Naive thymus-derived CD4-positive, alpha-beta T cell (primary cell): ENCODE results near the gene SNAP25. TPM values are rescaled to one million over a fixed set of nuclear protein-coding genes. Genes with fewer than 3 reads are reported as not detected.

Experiments
- ATAC-seq: fragments of 150-1000 bp; cut with Tn5 transposase; 2 replicates; pipeline ENCODE4 v1.10.0; 2021; ENCODE audit warnings: mild to moderate bottlenecking, moderate library complexity
- CTCF ChIA-PET: fragments of 350-600 bp; sonication (Branson Sonifier 250); formaldehyde crosslinking; loops from one replicate; lab custom pipeline; 2021; ENCODE audit warnings: antibody characterized with exemption; lab: Charles Lee
- POLR2A ChIA-PET: fragments of 350-600 bp; sonication (Branson Sonifier 250); formaldehyde crosslinking; loops from one replicate; lab custom pipeline; 2021; ENCODE audit warnings: antibody characterized with exemption, inconsistent platforms; lab: Charles Lee
- DNase-seq, 9 donors: peaks; one replicate each; pipeline versions ENCODE4 v3.0.0 to v3.0.0-alpha.2; 2020 to 2022; ENCODE audit warnings: mixed read lengths in 1 of 9
- H3K27ac ChIP-seq: one replicate; pipeline ENCODE4 v1.7.0; 2013; ENCODE audit warnings: mild to moderate bottlenecking, low read depth, low read length, moderate library complexity
- H3K27me3 ChIP-seq, 2 donors: one replicate each; pipeline ENCODE4 v1.7.0; 2013; ENCODE audit warnings: low read length in 2 of 2, mild to moderate bottlenecking in 2 of 2, moderate library complexity in 2 of 2; ENCODE audit not compliant: control insufficient read depth in 2 of 2, insufficient read depth in 2 of 2
- H3K36me3 ChIP-seq, 3 experiments: 1 replicate in 2 of 3; 2 replicates in 1 of 3; pipeline ENCODE4 v1.7.0; 2013; ENCODE audit warnings: low read length in 3 of 3, mild to moderate bottlenecking in 3 of 3, moderate library complexity in 1 of 3; ENCODE audit not compliant: insufficient read depth in 3 of 3, control insufficient read depth in 2 of 3
- H3K4me1 ChIP-seq, 2 donors: one replicate each; pipeline ENCODE4 v1.7.0; 2013; ENCODE audit warnings: low read length in 2 of 2, mild to moderate bottlenecking in 2 of 2, moderate library complexity in 1 of 2; ENCODE audit not compliant: control insufficient read depth in 2 of 2, insufficient read depth in 2 of 2
- H3K4me3 ChIP-seq: 2 replicates; pipeline ENCODE4 v1.7.0; 2013; ENCODE audit warnings: mild to moderate bottlenecking, low read length
- H3K9me3 ChIP-seq, 3 experiments: 1 replicate in 2 of 3; 2 replicates in 1 of 3; pipeline ENCODE4 v1.7.0; 2013; ENCODE audit warnings: low read length in 3 of 3; ENCODE audit not compliant: control insufficient read depth in 2 of 3
- H3K27ac Mint-ChIP-seq, 9 donors: one replicate each; pipeline ENCODE4 v1.8.0; 2020 to 2022; ENCODE audit warnings: mixed read lengths in 9 of 9, mild to moderate bottlenecking in 8 of 9, moderate library complexity in 5 of 9, inconsistent platforms in 2 of 9
- H3K27me3 Mint-ChIP-seq, 5 donors: one replicate each; pipeline ENCODE4 v1.8.0; 2021 to 2022; ENCODE audit warnings: mixed read lengths in 5 of 5, mild to moderate bottlenecking in 1 of 5
- H3K36me3 Mint-ChIP-seq, 5 donors: one replicate each; pipeline ENCODE4 v1.8.0; 2020 to 2022; ENCODE audit warnings: mixed read lengths in 5 of 5, mild to moderate bottlenecking in 3 of 5, inconsistent platforms in 1 of 5
- H3K4me1 Mint-ChIP-seq, 7 donors: one replicate each; pipeline ENCODE4 v1.8.0; 2020 to 2022; ENCODE audit warnings: mixed read lengths in 7 of 7, mild to moderate bottlenecking in 3 of 7, inconsistent platforms in 1 of 7
- H3K4me3 Mint-ChIP-seq, 10 donors: one replicate each; pipeline ENCODE4 v1.8.0; 2020 to 2022; ENCODE audit warnings: mild to moderate bottlenecking in 10 of 10, mixed read lengths in 10 of 10, moderate library complexity in 6 of 10, inconsistent platforms in 2 of 10
- H3K9me3 Mint-ChIP-seq, 11 donors: one replicate each; pipeline ENCODE4 v1.8.0; 2020 to 2022; ENCODE audit warnings: mixed read lengths in 11 of 11, mild to moderate bottlenecking in 4 of 11, inconsistent platforms in 1 of 11, moderate library complexity in 1 of 11
- intact Hi-C, 2 donors: fragments of 100-400 bp; cut with micrococcal nuclease; formaldehyde crosslinking; loops; one replicate each; pipeline ENCODE4 v1.15.1; 2023
- polyA plus RNA-seq, 2 donors: library from polyadenylated mRNA; unstranded; fragments of 300-500 nt; fragmentation: Illumina TruSeq; gene quantifications; one replicate each; pipeline ENCODE4 v1.2.3, GENCODE V29; 2021
- total RNA-seq, 6 experiments: library from RNA in 5 of 6; stranded (reverse) in 5 of 6; gene quantifications; 1 replicate in 5 of 6; 2 replicates in 1 of 6; pipeline ENCODE4 v1.2.3 and lab custom pipeline; 2021 to 2026

SNAP25 gene
- total and polyA plus RNA-seq, 7 experiments from 2014 or later = 0.11 to 0.39 TPM; not detected in 5

- H3K36me3 ChIP-seq = no peaks in the 10 kb centered on the region
- no peak overlapping the region for H3K27ac ChIP-seq
- H3K27me3 ChIP-seq = no peaks in the 10 kb centered on the region
- peaks cover 10 to 33% (median 28%) of the 10 kb centered on the region in 5 donors for H3K27me3 Mint-ChIP-seq
- POLR2A ChIA-PET = no interaction called here
- no peaks in the 10 kb centered on the region for H3K9me3 ChIP-seq
- H3K4me1 Mint-ChIP-seq = peaks cover 0 to 2% (median 0%) of the 10 kb centered on the region in 7 donors
- CTCF ChIA-PET = no interaction called here
- intact Hi-C loops = loop anchor here in 1 of 2 donors (5.0 kb wide), 1 partner anchor 112 kb away; no protein-coding TSS in a partner anchor
- DNase-seq (no peak), ATAC-seq (no peak)
- H3K4me3 ChIP-seq = no peak overlapping the region
- no peak overlapping the region for H3K4me3 Mint-ChIP-seq
- H3K4me1 ChIP-seq = no peaks in the 10 kb centered on the region
- H3K36me3 Mint-ChIP-seq = peaks cover 0 to 4% (median 0%) of the 10 kb centered on the region in 5 donors
- H3K27ac Mint-ChIP-seq = no peak overlapping the region
- peaks cover 3 to 20% (median 10%) of the 10 kb centered on the region in 11 donors for H3K9me3 Mint-ChIP-seq
Observed at GRCh38 chr20:10315138-10315537, 96.5 kb downstream of the SNAP25 start.

DNA sequence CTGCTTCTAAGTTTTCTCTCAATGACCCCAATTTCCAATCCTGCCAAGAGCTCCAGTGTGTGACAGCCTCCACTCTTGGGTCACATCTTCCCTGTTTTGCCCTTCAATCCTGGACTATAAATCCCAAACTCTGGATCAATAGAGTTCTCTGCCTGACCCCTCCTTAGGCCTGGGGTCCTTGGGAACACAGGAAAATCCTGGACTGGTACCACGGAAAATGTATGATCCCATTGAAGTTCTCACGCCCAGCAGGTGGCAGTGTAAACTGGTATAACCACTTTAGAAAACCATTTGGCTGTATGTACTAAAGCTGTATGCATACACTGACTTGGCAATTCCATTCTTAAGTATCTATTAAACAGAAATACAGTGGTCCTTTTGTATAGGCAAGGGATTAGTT is 98.0 kb downstream of the SNAP25 start:
- ATAC-seq = no peak
- no peak overlapping the region for H3K4me3 Mint-ChIP-seq
- Histone ChIP-seq H3K4me3 (no peak overlapping the region), H3K27ac (no peak overlapping the region), H3K9me3 (no peaks in the 10 kb centered on the region), H3K4me1 (no peaks in the 10 kb centered on the region), H3K27me3 (no peaks in the 10 kb centered on the region), H3K36me3 (no peaks in the 10 kb centered on the region)
- peaks cover 0 to 2% (median 0%) of the 10 kb centered on the region in 7 donors for H3K4me1 Mint-ChIP-seq
- peaks cover 9 to 33% (median 28%) of the 10 kb centered on the region in 5 donors for H3K27me3 Mint-ChIP-seq
- no peak for DNase-seq
- intact Hi-C loops = loop anchor here in 1 of 2 donors (5.0 kb wide), 1 partner anchor 111 kb away; no protein-coding TSS in a partner anchor
- ChIA-PET CTCF (no interaction called here), POLR2A (no interaction called here)
- H3K27ac Mint-ChIP-seq = no peak overlapping the region
- H3K9me3 Mint-ChIP-seq = peaks cover 3 to 20% (median 11%) of the 10 kb centered on the region in 11 donors
- peaks cover 0 to 4% (median 0%) of the 10 kb centered on the region in 5 donors for H3K36me3 Mint-ChIP-seq

GRCh38 chr20:10318291-10319024 is 99.8 kb downstream of the SNAP25 start:
- POLR2A ChIA-PET = no interaction called here
- Histone ChIP-seq H3K4me1 (no peaks in the 10 kb centered on the region), H3K9me3 (no peaks in the 10 kb centered on the region), H3K36me3 (no peaks in the 10 kb centered on the region), H3K27ac (no peak overlapping the region), H3K4me3 (no peak overlapping the region), H3K27me3 (no peaks in the 10 kb centered on the region)
- no peak overlapping the region for H3K27ac Mint-ChIP-seq
- peaks cover 9 to 35% (median 23%) of the 10 kb centered on the region in 5 donors for H3K27me3 Mint-ChIP-seq
- intact Hi-C loops = loop anchor here in 1 of 2 donors (5.0 kb wide), 1 partner anchor 109 kb away; no protein-coding TSS in a partner anchor
- CTCF ChIA-PET = no interaction called here
- no peak overlapping the region for H3K4me3 Mint-ChIP-seq
- ATAC-seq (no peak), DNase-seq (no peak)
- peaks cover 3 to 16% (median 11%) of the 10 kb centered on the region in 11 donors for H3K9me3 Mint-ChIP-seq
- peaks cover 0 to 2% (median 0%) of the 10 kb centered on the region in 5 donors for H3K36me3 Mint-ChIP-seq
- H3K4me1 Mint-ChIP-seq = peaks cover 0 to 2% (median 0%) of the 10 kb centered on the region in 7 donors

DNA sequence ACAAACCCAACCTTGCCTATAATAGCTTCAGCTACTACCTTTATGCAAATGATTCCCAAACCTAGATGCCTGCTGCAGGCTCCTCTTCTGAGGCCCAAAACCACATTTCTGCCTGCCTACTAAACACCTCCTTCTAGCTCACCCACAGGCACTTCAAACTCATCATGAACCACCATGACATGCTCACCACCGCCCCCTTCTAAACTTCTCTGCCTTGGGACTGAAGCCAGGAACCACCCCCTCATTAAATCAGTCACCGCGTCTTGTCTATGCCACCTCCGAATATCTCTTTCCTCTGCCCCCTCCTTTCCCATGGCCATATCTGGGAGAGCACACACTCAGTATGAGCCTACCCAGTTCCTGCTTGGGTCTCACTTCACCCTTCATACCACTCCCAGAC is 101.2 kb downstream of the SNAP25 start:
- peaks cover 2 to 41% (median 24%) of the 10 kb centered on the region in 5 donors for H3K27me3 Mint-ChIP-seq
- ATAC-seq (no peak), DNase-seq (no peak)
- H3K4me1 ChIP-seq = no peaks in the 10 kb centered on the region
- H3K27me3 ChIP-seq = no peaks in the 10 kb centered on the region
- no peaks in the 10 kb centered on the region for H3K36me3 ChIP-seq
- no peak overlapping the region for H3K27ac Mint-ChIP-seq
- no peak overlapping the region for H3K4me3 Mint-ChIP-seq
- H3K9me3 ChIP-seq = no peaks in the 10 kb centered on the region
- no peak overlapping the region for H3K4me3 ChIP-seq
- no peak overlapping the region for H3K27ac ChIP-seq
- H3K36me3 Mint-ChIP-seq = peaks cover 0 to 2% (median 0%) of the 10 kb centered on the region in 5 donors
- CTCF ChIA-PET = no interaction called here
- intact Hi-C loops = loop anchor here in 1 of 2 donors (5.0 kb wide), 1 partner anchor 107 kb away; no protein-coding TSS in a partner anchor
- H3K4me1 Mint-ChIP-seq = peaks cover 0 to 2% (median 0%) of the 10 kb centered on the region in 7 donors
- POLR2A ChIA-PET = no interaction called here
- H3K9me3 Mint-ChIP-seq = peaks cover 3 to 16% (median 11%) of the 10 kb centered on the region in 11 donors

DNA sequence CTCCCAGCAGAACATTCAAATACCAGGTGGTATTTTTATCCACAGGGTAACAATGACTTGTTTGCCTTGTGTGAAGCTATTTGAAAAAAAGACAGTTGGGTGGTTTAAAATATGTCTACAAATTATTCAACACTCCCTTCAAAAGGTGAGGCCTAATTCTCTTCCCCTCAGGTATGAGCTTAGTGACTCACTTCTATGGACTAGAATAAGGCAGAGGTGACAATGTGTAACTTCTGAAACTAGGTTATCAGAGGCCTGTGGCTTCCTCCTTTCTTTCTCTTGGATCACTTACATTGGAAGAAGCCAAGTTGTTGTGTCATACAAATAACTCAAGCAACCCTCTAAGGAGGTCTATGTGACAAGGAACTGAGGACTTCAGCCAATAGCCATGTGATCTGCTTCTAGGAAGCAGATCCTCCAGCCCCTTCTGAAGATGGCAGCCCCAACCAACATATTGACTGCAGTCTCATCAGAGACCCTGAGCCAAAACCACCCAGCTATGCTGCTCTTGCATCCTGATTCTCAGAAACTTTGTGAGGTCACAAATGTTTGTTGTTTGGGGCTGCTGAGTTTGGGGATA is 102.6 kb downstream of the SNAP25 start:
- Mint-ChIP-seq H3K9me3 (peaks cover 2 to 16% (median 4%) of the 10 kb centered on the region in 11 donors), H3K4me1 (peaks cover 0 to 2% (median 0%) of the 10 kb centered on the region in 7 donors), H3K36me3 (peaks cover 0 to 2% (median 0%) of the 10 kb centered on the region in 5 donors), H3K27ac (no peak overlapping the region), H3K4me3 (no peak overlapping the region), H3K27me3 (peaks cover 0 to 41% (median 23%) of the 10 kb centered on the region in 5 donors)
- ATAC-seq (no peak), DNase-seq (no peak)
- no peaks in the 10 kb centered on the region for H3K9me3 ChIP-seq
- no peak overlapping the region for H3K27ac ChIP-seq
- H3K36me3 ChIP-seq = no peaks in the 10 kb centered on the region
- ChIA-PET CTCF (interaction anchor here (0.5 kb wide), 1 partner anchor 159 kb away, joined by 3 read pairs; no protein-coding TSS in a partner anchor), POLR2A (no interaction called here)
- no peaks in the 10 kb centered on the region for H3K27me3 ChIP-seq
- intact Hi-C loops = no loop called here
- H3K4me3 ChIP-seq = no peak overlapping the region
- H3K4me1 ChIP-seq = no peaks in the 10 kb centered on the region

DNA sequence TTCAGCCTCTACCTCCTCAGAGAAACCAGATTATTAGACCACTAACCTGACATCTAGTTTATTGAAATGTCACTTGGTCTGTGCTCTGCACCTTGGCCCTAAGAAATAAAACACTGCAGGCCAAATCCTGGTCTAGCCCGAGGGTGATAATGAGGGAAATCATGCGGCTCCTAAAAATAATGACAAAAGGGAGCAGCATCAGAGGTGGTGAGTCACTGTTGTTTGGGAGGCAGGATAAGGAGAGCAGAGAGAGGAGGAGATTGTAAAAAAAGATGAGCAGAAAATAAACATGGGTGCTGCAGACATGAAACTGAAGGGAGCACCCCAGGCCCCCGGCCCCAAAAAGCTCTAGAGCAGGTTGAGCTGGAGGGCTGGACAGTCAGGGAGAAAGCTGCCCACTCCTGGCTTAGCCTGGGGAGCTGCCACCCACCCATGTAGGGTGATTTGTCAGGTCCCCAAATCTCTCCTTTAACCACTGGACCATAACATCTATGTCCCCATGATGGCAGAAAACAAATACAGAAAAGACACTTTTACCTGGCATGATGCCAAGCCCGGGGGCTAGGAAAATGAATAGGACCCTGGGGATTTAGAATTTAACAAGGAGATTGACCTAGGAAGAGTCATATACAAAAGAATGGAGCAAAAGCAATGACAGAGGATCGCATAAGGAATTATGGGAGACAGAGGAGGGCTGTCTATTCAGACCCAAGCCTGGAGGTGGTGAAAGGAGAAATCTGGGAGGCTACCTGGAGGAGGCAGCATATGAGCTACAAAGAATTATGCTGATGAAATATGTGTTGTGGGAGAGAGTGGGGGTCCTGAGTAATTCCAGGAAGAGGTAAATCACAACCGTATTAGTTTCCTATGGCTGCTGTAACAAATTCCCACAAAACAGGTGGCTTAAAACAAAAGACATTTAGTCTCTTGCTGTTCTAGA is 103.7 kb downstream of the SNAP25 start:
- Histone ChIP-seq H3K27ac (no peak overlapping the region), H3K36me3 (no peaks in the 10 kb centered on the region), H3K4me1 (no peaks in the 10 kb centered on the region), H3K27me3 (no peaks in the 10 kb centered on the region), H3K4me3 (no peak overlapping the region), H3K9me3 (no peaks in the 10 kb centered on the region)
- POLR2A ChIA-PET = no interaction called here
- H3K27ac Mint-ChIP-seq = no peak overlapping the region
- peaks cover 0 to 42% (median 15%) of the 10 kb centered on the region in 5 donors for H3K27me3 Mint-ChIP-seq
- H3K4me3 Mint-ChIP-seq = no peak overlapping the region
- ATAC-seq (no peak), DNase-seq (no peak)
- CTCF ChIA-PET = no interaction called here
- H3K4me1 Mint-ChIP-seq = no peaks in the 10 kb centered on the region
- H3K36me3 Mint-ChIP-seq = peaks cover 0 to 2% (median 0%) of the 10 kb centered on the region in 5 donors
- intact Hi-C loops = no loop called here
- H3K9me3 Mint-ChIP-seq = peaks cover 0 to 11% (median 3%) of the 10 kb centered on the region in 11 donors
